Aorta (tissue), 5 donors: ENCODE data around the gene APOL3. TPM values are rescaled to one million over a fixed set of nuclear protein-coding genes. Genes with fewer than 3 reads are reported as not detected.

Experiments
- ATAC-seq: fragments of 200-7000 bp; cut with Tn5 transposase; one replicate; pipeline ENCODE4 v1.9.1; 2022; ENCODE audit warnings: moderate library complexity; ENCODE audit not compliant: low FRiP score
- DNase-seq, 2 donors: peaks; one replicate each; pipeline ENCODE4 v3.0.0-alpha.2; 2020
- H3K27ac ChIP-seq, 2 donors: one replicate each; pipeline ENCODE4 v1.5.1; 2013; ENCODE audit warnings: low read length in 2 of 2, mild to moderate bottlenecking in 2 of 2, moderate library complexity in 2 of 2, control low read depth in 1 of 2, inconsistent platforms in 1 of 2, low read depth in 1 of 2
- H3K27me3 ChIP-seq, 2 donors: one replicate each; pipeline ENCODE4 v1.6.1; 2013; ENCODE audit warnings: control low read depth in 1 of 2, low read length in 1 of 2, mild to moderate bottlenecking in 1 of 2, moderate library complexity in 1 of 2; ENCODE audit not compliant: insufficient read depth in 2 of 2, control insufficient read depth in 1 of 2
- H3K36me3 ChIP-seq, 2 donors: one replicate each; pipeline ENCODE4 v1.6.1; 2013; ENCODE audit warnings: control low read depth in 1 of 2, low read length in 1 of 2, mild to moderate bottlenecking in 1 of 2; ENCODE audit not compliant: insufficient read depth in 2 of 2, control insufficient read depth in 1 of 2
- H3K4me1 ChIP-seq, 2 donors: one replicate each; pipeline ENCODE4 v1.6.1; 2013; ENCODE audit warnings: low read length in 2 of 2, control low read depth in 1 of 2, mild to moderate bottlenecking in 1 of 2, moderate library complexity in 1 of 2; ENCODE audit not compliant: insufficient read depth in 2 of 2, control insufficient read depth in 1 of 2
- H3K4me3 ChIP-seq, 2 donors: one replicate each; pipeline ENCODE4 v1.5.1; 2013; ENCODE audit warnings: low read length in 2 of 2, control low read depth in 1 of 2, mild to moderate bottlenecking in 1 of 2
- H3K9me3 ChIP-seq: one replicate; pipeline ENCODE4 v1.6.1; 2013; ENCODE audit warnings: mild to moderate bottlenecking, low read length; ENCODE audit not compliant: control insufficient read depth
- WGBS, 2 donors: extraction: QIAGEN DNeasy Blood & Tissue Kit; methylation state at CpG; one replicate each; pipeline ENCODE4 v1.1.7; 2013; 5-methylcytosine and 5-hydroxymethylcytosine counted together
- intact Hi-C, 2 donors: fragments of 100-400 bp; cut with DNase I; formaldehyde crosslinking; loops; one replicate each; pipeline versions ENCODE4 v1.14.2 to v1.15.0; 2022
- polyA plus RNA-seq, 2 donors: library from polyadenylated mRNA; stranded (reverse); fragments of 200-250 nt; gene quantifications; one replicate each; pipeline ENCODE4 v1.2.3, GENCODE V29; 2013
- total RNA-seq, 2 donors: library from RNA; stranded (reverse); fragmentation: NEBNext Ultra II Directional; extraction: Animal tissue kit (Norgen Biotek cat#: 25700); gene quantifications; one replicate each; pipeline ENCODE4 v1.2.1, GENCODE V29; 2021
- donor health status: healthy with polysubstance abuse.
- donor health status: Bipolar disorder and iron deficiency.
- donor health status: DM: no; HTN: no; CAD: no.
- donor health status: DM: no; HTN: no; CAD: no.
- donor health status: DM: yes; HTN: yes; CAD: no.

The APOL3 gene
- total and polyA plus RNA-seq, 4 donors: 40.2 to 113 (median 63.3) TPM

DNA sequence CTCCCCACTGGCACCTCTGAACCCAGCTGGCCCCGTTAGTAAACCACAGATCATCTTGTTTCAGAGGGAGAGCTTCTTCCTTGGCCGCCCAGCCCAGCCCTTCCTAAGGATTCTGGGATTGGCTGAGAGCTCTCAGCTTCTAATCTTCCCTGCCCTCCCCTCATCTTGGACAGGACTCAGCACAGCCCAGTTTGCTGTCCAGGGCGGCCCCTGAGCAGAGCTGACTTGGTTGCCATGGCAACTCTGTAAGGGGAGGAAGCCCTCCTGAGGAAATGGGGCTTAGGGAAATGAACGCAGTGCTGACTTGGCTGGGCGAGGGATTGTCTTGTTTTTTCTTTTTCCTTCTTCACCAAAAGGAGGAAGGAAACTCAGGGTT, 36.5 kb upstream of the APOL3 start:
- Histone ChIP-seq H3K36me3 (no peaks in the 10 kb centered on the region), H3K27ac (no peak overlapping the region), H3K4me1 (no peaks in the 10 kb centered on the region), H3K4me3 (no peak overlapping the region), H3K9me3 (no peaks in the 10 kb centered on the region), H3K27me3 (no peaks in the 10 kb centered on the region)
- intact Hi-C loops: loop anchor here in 1 of 2 donors (5.0 kb wide), 2 partner anchors 40 to 80 kb away; partner anchors contain the start of gene APOL2
- no peak for ATAC-seq
- peak; percentile 66 to 80 for DNase-seq
- 45 to 49% methylated on average over 5 of the region's 5 CpGs for WGBS, 2 donors

DNA sequence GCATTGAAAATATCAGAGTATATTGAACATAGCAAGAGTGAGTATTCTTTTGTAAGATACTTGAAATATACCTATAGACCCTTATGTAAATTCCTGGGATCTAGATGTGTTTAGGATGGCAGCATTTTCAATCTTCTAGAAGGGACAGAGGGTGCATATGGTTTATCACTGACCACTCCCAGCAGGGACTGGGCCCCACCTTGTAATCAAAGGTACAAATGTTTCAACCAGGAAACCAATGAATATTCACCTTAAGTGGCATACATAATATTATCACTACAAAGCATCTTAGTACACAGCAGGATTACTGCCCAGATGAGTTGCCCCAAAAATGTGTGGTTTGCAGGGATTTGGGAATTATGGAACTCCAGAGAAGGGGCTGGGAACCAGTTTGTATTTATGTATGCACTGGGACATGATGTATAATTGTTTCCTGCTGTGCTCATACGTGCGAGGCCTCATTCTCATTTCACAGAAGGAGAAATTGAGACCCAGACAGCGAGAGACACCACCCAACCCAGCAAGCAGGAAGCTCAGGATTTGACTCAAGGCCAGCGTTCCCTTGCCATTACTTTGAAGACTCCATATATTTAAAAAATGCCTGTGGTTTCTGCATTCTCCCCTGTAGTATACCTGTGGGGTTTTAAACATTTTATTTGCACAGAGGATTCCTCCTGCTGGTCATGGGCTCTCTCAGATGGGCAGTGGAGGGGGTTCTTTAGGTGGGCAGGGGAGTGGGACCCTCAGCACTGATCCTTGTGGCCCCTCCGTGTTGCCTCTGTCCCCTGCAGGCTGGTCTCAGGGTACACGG, 35.9 kb upstream of the APOL3 start:
- intact Hi-C loops: loop anchor here in 1 of 2 donors (5.0 kb wide), 2 partner anchors 41 to 81 kb away; partner anchors contain the start of gene APOL2
- DNase-seq (no peak), ATAC-seq (no peak)
- H3K27me3 ChIP-seq: no peaks in the 10 kb centered on the region
- no peaks in the 10 kb centered on the region for H3K4me1 ChIP-seq
- WGBS, 2 donors: 69 to 70% methylated on average over 6 of the region's 6 CpGs
- no peak overlapping the region for H3K4me3 ChIP-seq
- no peaks in the 10 kb centered on the region for H3K36me3 ChIP-seq
- H3K9me3 ChIP-seq: no peaks in the 10 kb centered on the region
- H3K27ac ChIP-seq: no peak overlapping the region

DNA sequence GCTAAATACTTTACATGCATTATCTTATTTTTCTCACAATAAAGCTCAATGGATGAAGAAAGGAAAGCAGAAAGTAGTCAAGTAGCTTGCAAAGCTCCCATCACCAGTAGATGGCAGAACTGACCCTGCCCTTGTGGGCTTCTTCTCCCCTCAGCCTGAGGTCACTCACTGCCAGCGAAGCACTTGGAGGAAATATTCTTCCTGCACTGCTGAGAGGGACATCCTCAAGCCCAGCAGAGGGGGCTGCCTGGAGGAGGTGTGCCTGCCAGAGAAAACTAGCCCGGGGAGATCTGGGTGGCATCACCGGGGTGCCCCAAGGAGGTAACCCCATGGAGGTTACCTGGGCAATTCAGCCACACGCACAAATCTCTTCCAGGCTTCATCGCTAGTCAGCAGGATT, 34.4 kb upstream of the APOL3 start:
- no peaks in the 10 kb centered on the region for H3K27me3 ChIP-seq
- 46 to 52% methylated on average over 5 of the region's 5 CpGs for WGBS, 2 donors
- no peak overlapping the region for H3K27ac ChIP-seq
- ATAC-seq (peak; percentile 74), DNase-seq (peak in 1 of 2 donors; percentile 78)
- intact Hi-C loops: loop anchor here (2.0 to 5.0 kb wide), 4 partner anchors 42 to 292 kb away; partner anchors contain the start of gene APOL2 (in 1 of the 2)
- H3K4me3 ChIP-seq: no peak overlapping the region
- H3K36me3 ChIP-seq: no peaks in the 10 kb centered on the region
- H3K9me3 ChIP-seq: no peaks in the 10 kb centered on the region
- no peaks in the 10 kb centered on the region for H3K4me1 ChIP-seq

DNA sequence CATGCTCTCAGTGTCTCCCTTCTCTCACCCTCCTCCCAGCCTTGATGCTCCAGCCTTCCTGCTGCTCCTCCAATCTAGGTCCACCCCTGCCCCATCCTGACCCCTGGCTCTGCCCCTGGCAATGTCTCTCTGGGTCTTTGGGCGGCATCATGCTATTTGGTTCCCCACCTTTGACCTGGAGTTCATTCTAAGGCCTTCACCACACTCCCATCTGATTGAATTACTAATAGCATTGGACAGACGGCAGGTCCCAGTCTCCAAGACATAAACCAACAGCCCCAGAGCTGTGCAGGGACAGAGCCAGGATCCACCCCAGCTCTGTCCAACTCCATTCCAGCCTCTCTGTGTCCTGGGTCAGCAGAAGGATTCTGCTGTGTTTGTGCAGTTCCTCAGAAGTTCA, 33.8 kb upstream of the APOL3 start:
- WGBS, 2 donors: 77 to 78% methylated on average over 2 of the region's 2 CpGs
- H3K4me1 ChIP-seq: no peaks in the 10 kb centered on the region
- H3K27me3 ChIP-seq: no peaks in the 10 kb centered on the region
- intact Hi-C loops: loop anchor here (2.0 to 5.0 kb wide), 2 partner anchors 292 to 293 kb away; no protein-coding TSS in a partner anchor
- DNase-seq: no peak
- H3K36me3 ChIP-seq: no peaks in the 10 kb centered on the region
- no peaks in the 10 kb centered on the region for H3K9me3 ChIP-seq
- no peak for ATAC-seq
- no peak overlapping the region for H3K27ac ChIP-seq
- no peak overlapping the region for H3K4me3 ChIP-seq

DNA sequence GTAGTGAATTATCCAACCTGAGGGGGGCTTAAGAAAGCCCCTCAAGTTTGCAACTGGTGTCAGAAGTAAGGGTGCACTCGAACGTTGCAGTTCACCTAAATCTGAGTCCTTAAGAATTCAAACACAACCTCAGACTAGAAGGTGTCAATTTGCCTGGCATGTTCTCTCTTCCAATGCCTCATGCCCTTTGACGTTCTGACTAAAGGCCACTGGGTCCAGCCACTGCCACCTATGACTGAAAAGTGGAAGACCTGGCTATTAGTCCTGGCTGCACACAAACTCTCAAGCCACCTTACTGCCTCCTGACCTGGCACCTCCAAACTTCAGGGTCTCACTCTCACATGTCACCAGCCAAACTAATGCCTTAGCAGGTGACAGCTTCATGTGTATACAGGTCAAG, 33.0 kb upstream of the APOL3 start:
- intact Hi-C loops: loop anchor here in 1 of 2 donors (5.0 kb wide), 1 partner anchor 294 kb away; no protein-coding TSS in a partner anchor
- Histone ChIP-seq H3K36me3 (no peaks in the 10 kb centered on the region), H3K4me1 (no peaks in the 10 kb centered on the region), H3K4me3 (no peak overlapping the region), H3K9me3 (no peaks in the 10 kb centered on the region), H3K27ac (no peak overlapping the region), H3K27me3 (no peaks in the 10 kb centered on the region)
- ATAC-seq: no peak
- no peak for DNase-seq
- WGBS, 2 donors: 67 to 86% methylated on average over 3 of the region's 3 CpGs

- Histone ChIP-seq H3K27me3 (no peaks in the 10 kb centered on the region), H3K4me3 (no peak overlapping the region), H3K4me1 (no peaks in the 10 kb centered on the region), H3K27ac (no peak overlapping the region), H3K9me3 (no peaks in the 10 kb centered on the region), H3K36me3 (no peaks in the 10 kb centered on the region)
- DNase-seq (no peak), ATAC-seq (no peak)
- 87 to 89% methylated on average over 3 of the region's 3 CpGs for WGBS, 2 donors
- intact Hi-C loops: loop anchor here in 1 of 2 donors (5.0 kb wide), 1 partner anchor 294 kb away; no protein-coding TSS in a partner anchor
Observed at GRCh38 chr22:36193171-36193570, 32.6 kb upstream of the APOL3 start.

GRCh38 chr22:36192542-36192941, 32.0 kb upstream of the APOL3 start:
- H3K4me1 ChIP-seq: no peaks in the 10 kb centered on the region
- no peak overlapping the region for H3K4me3 ChIP-seq
- H3K9me3 ChIP-seq: no peaks in the 10 kb centered on the region
- no peak overlapping the region for H3K27ac ChIP-seq
- ATAC-seq (no peak), DNase-seq (no peak)
- no peaks in the 10 kb centered on the region for H3K27me3 ChIP-seq
- intact Hi-C loops: loop anchor here in 1 of 2 donors (5.0 kb wide), 1 partner anchor 295 kb away; no protein-coding TSS in a partner anchor
- 64 to 65% methylated on average over 4 of the region's 4 CpGs for WGBS, 2 donors
- no peaks in the 10 kb centered on the region for H3K36me3 ChIP-seq

GRCh38 chr22:36191106-36191836, 30.7 kb upstream of the APOL3 start:
- Histone ChIP-seq H3K27me3 (no peaks in the 10 kb centered on the region), H3K36me3 (no peaks in the 10 kb centered on the region), H3K4me1 (no peaks in the 10 kb centered on the region), H3K27ac (no peak overlapping the region), H3K9me3 (no peaks in the 10 kb centered on the region), H3K4me3 (no peak overlapping the region)
- WGBS, 2 donors: 40 to 51% methylated on average over 17 of the region's 17 CpGs
- DNase-seq (peak; percentile 80 to 84), ATAC-seq (peak; percentile 75)
- intact Hi-C loops: loop anchor here in 1 of 2 donors (5.0 kb wide), 1 partner anchor 296 kb away; no protein-coding TSS in a partner anchor
